T47D (cell line): ENCODE data around the gene ARHGAP28.

Experiments used
- DNase-seq, 2 experiments: peaks; one replicate each; pipeline versions ENCODE4 v3.0.0 to v3.0.0-alpha.2; 2011 to 2012; ENCODE audit warnings: low read depth in 1 of 2, low spot score in 1 of 2
- JUND ChIP-seq: IDR thresholded peaks from 2 replicates; pipeline ENCODE4 v1.6.1; 2012; ENCODE audit warnings: low read depth
- in situ Hi-C: cut with HindIII; loops from 2 replicates; pipeline ENCODE4 v1.10.0; 2016; ENCODE audit warnings: low sequenced_read_pairs, low pct_unique_long_range_greater_than_20kb

The ARHGAP28 gene

GRCh38 chr18:6961331-6961730 lies 231.8 kb downstream of the ARHGAP28 start:
- in situ Hi-C loops, result no loop called here
- DNase-seq, result no peak
- TF ChIP-seq JUND, result no peak

GRCh38 chr18:6962571-6963451 lies 233.3 kb downstream of the ARHGAP28 start:
- no peak for DNase-seq
- no peak for TF ChIP-seq JUND
- in situ Hi-C loops, result no loop called here

- no peak for TF ChIP-seq JUND
- DNase-seq, result no peak
- in situ Hi-C loops, result no loop called here
These were observed 234.1 kb downstream of the ARHGAP28 start for GRCh38 chr18:6963452-6964097.
